Measurements from ENCODE around the gene ZNF91. TPM values are rescaled to one million over a fixed set of nuclear protein-coding genes. Genes with fewer than 3 reads are reported as not detected.
"Not testable (repeated sequence)": the region's sequence is repeated elsewhere in the genome, so short reads cannot be mapped to it uniquely, and the experiment has no call there.

Gene ZNF91
- total RNA-seq, 1 experiment from 2014 or later, result 37.4 TPM

GRCh38 chr19:23436318-23436717, 41.0 kb upstream of the ZNF91 start:
- BruUV-seq (replicated peaks), result no TSS peak
- H3K9me2 ChIP-seq (ENCODE audit: insufficient read depth), result no peaks in the 10 kb centered on the region
- CTCF ChIA-PET, result no interaction called here
- H2AFZ ChIP-seq, result no peak overlapping the region
- H3K4me2 ChIP-seq, result no peak overlapping the region
- peaks cover 38% of the 10 kb centered on the region for H3K9me3 ChIP-seq (ENCODE audit: insufficient read depth, low read depth)
- no peaks in the 10 kb centered on the region for H3K4me1 ChIP-seq (replicated peaks; ENCODE audit: insufficient read depth)
- H4K20me1 ChIP-seq (ENCODE audit: insufficient read depth), result no peaks in the 10 kb centered on the region
- no peaks in the 10 kb centered on the region for H3K27me3 ChIP-seq (ENCODE audit: insufficient read depth, low read depth)
- peak in 1 of 2 experiments; percentile 17 for DNase-seq
- POLR2A ChIA-PET (ENCODE audit: unreplicated experiment), result interaction anchor here (0.6 to 0.9 kb wide), 2 partner anchors 66 to 97 kb away, joined by 6 to 10 read pairs; no protein-coding TSS in a partner anchor
- H3F3A ChIP-seq (ENCODE audit: insufficient read depth, low read depth), result no peaks in the 10 kb centered on the region
- no peaks in the 10 kb centered on the region for H3K36me3 ChIP-seq (ENCODE audit: low read depth)
- no peak overlapping the region for H3K27ac ChIP-seq
- no peak overlapping the region for H3K4me3 ChIP-seq
- intact Hi-C loops (cut with micrococcal nuclease; ENCODE audit: unreplicated experiment), result no loop called here
- TF ChIP-seq CTCF (conservative IDR thresholded peaks at IDR 0.05) (peak; percentile 56), EZH2 (IDR thresholded peaks at IDR 0.05; ENCODE audit: low read depth) (no peak)
- H3K79me2 ChIP-seq (ENCODE audit: low read depth), result no peaks in the 10 kb centered on the region

- H3K27ac ChIP-seq, result no peak overlapping the region
- no peak for DNase-seq
- no peaks in the 10 kb centered on the region for H4K20me1 ChIP-seq (ENCODE audit: insufficient read depth)
These were observed 25.6 kb upstream of the ZNF91 start for GRCh38 chr19:23420824-23421223.

GRCh38 chr19:23419261-23419660, 24.0 kb upstream of the ZNF91 start:
- H3K4me2 ChIP-seq; DNase-seq; H3K4me3 ChIP-seq; H3K9me2 ChIP-seq (ENCODE audit: insufficient read depth); H3K9me3 ChIP-seq (ENCODE audit: insufficient read depth, low read depth); H3K27me3 ChIP-seq (ENCODE audit: insufficient read depth, low read depth); H3K36me3 ChIP-seq (ENCODE audit: low read depth); BruUV-seq (replicated peaks); H3K27ac ChIP-seq; POLR2A ChIA-PET (ENCODE audit: unreplicated experiment); intact Hi-C loops (cut with micrococcal nuclease; ENCODE audit: unreplicated experiment); H4K20me1 ChIP-seq (ENCODE audit: insufficient read depth); H3K4me1 ChIP-seq (replicated peaks; ENCODE audit: insufficient read depth); H2AFZ ChIP-seq; H3K79me2 ChIP-seq (ENCODE audit: low read depth); H3F3A ChIP-seq (ENCODE audit: insufficient read depth, low read depth); CTCF ChIA-PET: not testable (repeated sequence)

More at GRCh38 chr19:23420824-23421223, 25.6 kb upstream of the ZNF91 start:
- H3F3A ChIP-seq (ENCODE audit: insufficient read depth, low read depth), result no peaks in the 10 kb centered on the region
- CTCF ChIA-PET, result no interaction called here
- POLR2A ChIA-PET (ENCODE audit: unreplicated experiment), result no interaction called here
- H3K9me3 ChIP-seq (ENCODE audit: insufficient read depth, low read depth), result peaks cover 4% of the 10 kb centered on the region; the same call in 1 of the 2 replicates
- H3K27me3 ChIP-seq (ENCODE audit: insufficient read depth, low read depth), result no peaks in the 10 kb centered on the region
- intact Hi-C loops (cut with micrococcal nuclease; ENCODE audit: unreplicated experiment), result no loop called here
- no peaks in the 10 kb centered on the region for H3K9me2 ChIP-seq (ENCODE audit: insufficient read depth)
- no peak overlapping the region for H3K4me3 ChIP-seq
- no peak overlapping the region for H3K4me2 ChIP-seq
- TF ChIP-seq CTCF (conservative IDR thresholded peaks at IDR 0.05) (no peak), EZH2 (IDR thresholded peaks at IDR 0.05; ENCODE audit: low read depth) (no peak)
- BruUV-seq (replicated peaks), result no TSS peak
- no peaks in the 10 kb centered on the region for H3K36me3 ChIP-seq (ENCODE audit: low read depth)
- no peak overlapping the region for H2AFZ ChIP-seq
- no peaks in the 10 kb centered on the region for H3K4me1 ChIP-seq (replicated peaks; ENCODE audit: insufficient read depth)
- no peaks in the 10 kb centered on the region for H3K79me2 ChIP-seq (ENCODE audit: low read depth)

GRCh38 chr19:23415561-23416191, 20.4 kb upstream of the ZNF91 start:
- H3K79me2 ChIP-seq (ENCODE audit: low read depth), result no peaks in the 10 kb centered on the region
- no peaks in the 10 kb centered on the region for H4K20me1 ChIP-seq (ENCODE audit: insufficient read depth)
- H2AFZ ChIP-seq, result no peak overlapping the region
- intact Hi-C loops (cut with micrococcal nuclease; ENCODE audit: unreplicated experiment), result no loop called here
- BruUV-seq (replicated peaks), result no TSS peak
- no peak for TF ChIP-seq CTCF (conservative IDR thresholded peaks at IDR 0.05)
- no peak for TF ChIP-seq EZH2 (IDR thresholded peaks at IDR 0.05; ENCODE audit: low read depth)
- no peak overlapping the region for H3K27ac ChIP-seq
- H3K4me1 ChIP-seq (replicated peaks; ENCODE audit: insufficient read depth), result no peaks in the 10 kb centered on the region
- H3K9me3 ChIP-seq (ENCODE audit: insufficient read depth, low read depth), result peaks cover 4% of the 10 kb centered on the region; the same call in 1 of the 2 replicates
- no peak overlapping the region for H3K4me3 ChIP-seq
- POLR2A ChIA-PET (ENCODE audit: unreplicated experiment), result no interaction called here
- no peaks in the 10 kb centered on the region for H3F3A ChIP-seq (ENCODE audit: insufficient read depth, low read depth)
- CTCF ChIA-PET, result interaction anchor here (0.6 kb wide), 1 partner anchor 691 kb away, joined by 3 read pairs; no protein-coding TSS in a partner anchor
- no peak overlapping the region for H3K4me2 ChIP-seq
- DNase-seq, result peak in 1 of 2 experiments; percentile 20
- H3K27me3 ChIP-seq (ENCODE audit: insufficient read depth, low read depth), result no peaks in the 10 kb centered on the region
- H3K9me2 ChIP-seq (ENCODE audit: insufficient read depth), result no peaks in the 10 kb centered on the region
- H3K36me3 ChIP-seq (ENCODE audit: low read depth), result no peaks in the 10 kb centered on the region
